OCI-LY7 (cell line): ENCODE measurements around the gene SND1. TPM values are rescaled to one million over a fixed set of nuclear protein-coding genes. Genes with fewer than 3 reads are reported as not detected.

Source experiments
- BruUV-seq: library from RNA; stranded (reverse); fragments of 400-500 nt; replicated peaks from 2 replicates; lab custom pipeline; 2021; lab: Mats Ljungman, UMichigan
- CTCF ChIA-PET: fragments of 300-600 bp; sonication (Branson Sonifier 250); formaldehyde crosslinking; loops from one replicate; lab custom pipeline; 2022; ENCODE audit warnings: antibody characterized with exemption; ENCODE audit not compliant: unreplicated experiment; lab: Charles Lee
- POLR2A ChIA-PET: fragments of 300-600 bp; sonication (Branson Sonifier 250); formaldehyde crosslinking; loops from one replicate; lab custom pipeline; 2022; ENCODE audit warnings: antibody characterized with exemption; lab: Charles Lee
- DNase-seq: peaks from one replicate; pipeline ENCODE4 v3.0.0-alpha.2; 2015; ENCODE audit warnings: low spot score
- H2AFZ ChIP-seq: fragments of 200-600 bp; sonication (generic), shearing (Covaris generic); 2 replicates; pipeline ENCODE4 v1.6.1; 2014; ENCODE audit warnings: mild to moderate bottlenecking, antibody characterized with exemption, low read length, moderate library complexity
- H3K27ac ChIP-seq: fragments of 200-600 bp; sonication (generic); 2 replicates; pipeline ENCODE4 v1.5.1; 2014; ENCODE audit warnings: mixed run types, low read depth, mild to moderate bottlenecking, moderate library complexity, low read length, inconsistent platforms; ENCODE audit not compliant: poor library complexity, severe bottlenecking
- H3K36me3 ChIP-seq: fragments of 200-600 bp; sonication (generic); 2 replicates; pipeline ENCODE4 v1.6.1; 2014; ENCODE audit warnings: mild to moderate bottlenecking, antibody characterized with exemption, low read length, moderate library complexity, mixed read lengths; ENCODE audit not compliant: insufficient read depth
- H3K4me1 ChIP-seq: fragments of 200-600 bp; sonication (generic); 2 replicates; pipeline ENCODE4 v1.5.1; 2014; ENCODE audit warnings: mild to moderate bottlenecking, low read length; ENCODE audit not compliant: insufficient read depth, poor library complexity, severe bottlenecking
- H3K4me2 ChIP-seq: fragments of 200-600 bp; sonication (generic); 2 replicates; pipeline ENCODE4 v1.6.1; 2014; ENCODE audit warnings: mild to moderate bottlenecking, low read length
- H3K4me3 ChIP-seq: fragments of 200-600 bp; sonication (generic); 2 replicates; pipeline ENCODE4 v1.5.1; 2014; ENCODE audit warnings: mild to moderate bottlenecking, low read depth, low read length; ENCODE audit not compliant: poor library complexity, severe bottlenecking
- H3K79me2 ChIP-seq: fragments of 200-600 bp; sonication (generic); 2 replicates; pipeline ENCODE4 v1.6.1; 2016; ENCODE audit warnings: low read depth, mild to moderate bottlenecking, low read length, moderate library complexity, mixed read lengths; ENCODE audit not compliant: insufficient read depth
- H3K9me2 ChIP-seq: fragments of 200-600 bp; sonication (generic); 2 replicates; pipeline ENCODE4 v1.6.1; 2016; ENCODE audit warnings: mild to moderate bottlenecking, low read length, mixed read lengths; ENCODE audit not compliant: insufficient read depth
- H3K9me3 ChIP-seq: fragments of 200-600 bp; sonication (generic); 2 replicates; pipeline ENCODE4 v1.6.1; 2014; ENCODE audit warnings: mild to moderate bottlenecking, mixed run types, low read length, mixed read lengths
- H4K20me1 ChIP-seq: fragments of 200-600 bp; sonication (generic); 2 replicates; pipeline ENCODE4 v1.6.1; 2014; ENCODE audit warnings: mild to moderate bottlenecking, antibody characterized with exemption, low read length, moderate library complexity, mixed read lengths; ENCODE audit not compliant: insufficient read depth
- EZH2phosphoT487 ChIP-seq: fragments of 200-600 bp; sonication (generic); IDR thresholded peaks from 2 replicates; pipeline ENCODE4 v1.6.1; 2018; ENCODE audit warnings: low read depth, borderline replicate concordance, mild to moderate bottlenecking, mixed run types, antibody characterized with exemption, low read length, moderate library complexity, mixed read lengths
- intact Hi-C: fragments of 100-400 bp; cut with micrococcal nuclease; formaldehyde crosslinking; loops from one replicate; pipeline ENCODE4 v1.10.0; 2022; ENCODE audit not compliant: unreplicated experiment
- total RNA-seq, 2 experiments: library from RNA; depleted of rRNA in 1 of 2; stranded (reverse); fragments of >200 nt in 1 of 2; shearing (Covaris generic) in 1 of 2; gene quantifications; 2 replicates each; pipeline ENCODE4 v1.2.3, GENCODE V29; 2014 to 2022
- TF ChIP-seq, protein P1 (sequence below): fragments of 200-600 bp; sonication (generic); conservative IDR thresholded peaks from 2 replicates; pipeline ENCODE4 v1.5.1; 2014; ENCODE audit warnings: mild to moderate bottlenecking, antibody characterized with exemption, low read length, moderate library complexity, mixed read lengths

SND1 gene
- total RNA-seq, 2 experiments from 2014 or later: 111 to 221 TPM

DNA sequence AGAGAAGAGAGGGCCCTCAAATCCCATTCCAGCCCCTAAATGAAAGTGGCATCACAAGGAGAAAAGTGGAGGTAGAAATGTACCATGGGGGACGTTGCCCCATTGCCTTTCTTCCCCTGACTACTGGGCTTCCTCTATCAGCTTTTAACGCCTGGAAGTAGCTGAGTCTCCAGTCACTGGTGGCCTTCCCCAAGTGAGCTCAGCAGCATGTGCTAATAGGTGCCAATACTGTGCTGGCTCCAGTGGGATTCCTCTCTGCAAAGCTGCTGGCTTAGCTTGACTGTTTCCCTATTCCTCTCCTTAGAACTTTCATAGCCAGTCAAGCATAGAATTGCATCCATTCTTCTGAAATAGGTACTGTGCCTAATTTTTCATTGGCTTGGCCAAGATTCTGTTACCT lies 346.7 kb downstream of the SND1 start:
- H3K4me1 ChIP-seq: peaks cover 20% of the 10 kb centered on the region
- CTCF ChIA-PET: no interaction called here
- BruUV-seq: no TSS peak
- POLR2A ChIA-PET: interaction anchor here (0.6 kb wide), 1 partner anchor 236 kb away, joined by 4 read pairs; no protein-coding TSS in a partner anchor
- H3K9me3 ChIP-seq: no peaks in the 10 kb centered on the region
- intact Hi-C loops: no loop called here
- H3K36me3 ChIP-seq: peaks cover 28% of the 10 kb centered on the region; the same call in 1 of the 2 replicates
- H3K27ac ChIP-seq: no peak overlapping the region
- H4K20me1 ChIP-seq: peaks cover 14% of the 10 kb centered on the region; the same call in 1 of the 2 replicates
- no peak overlapping the region for H3K4me3 ChIP-seq
- H3K9me2 ChIP-seq: no peaks in the 10 kb centered on the region
- no peaks in the 10 kb centered on the region for H3K79me2 ChIP-seq
- no peak overlapping the region for H3K4me2 ChIP-seq
- TF ChIP-seq EZH2phosphoT487: no peak
- TF ChIP-seq, protein P1, sequence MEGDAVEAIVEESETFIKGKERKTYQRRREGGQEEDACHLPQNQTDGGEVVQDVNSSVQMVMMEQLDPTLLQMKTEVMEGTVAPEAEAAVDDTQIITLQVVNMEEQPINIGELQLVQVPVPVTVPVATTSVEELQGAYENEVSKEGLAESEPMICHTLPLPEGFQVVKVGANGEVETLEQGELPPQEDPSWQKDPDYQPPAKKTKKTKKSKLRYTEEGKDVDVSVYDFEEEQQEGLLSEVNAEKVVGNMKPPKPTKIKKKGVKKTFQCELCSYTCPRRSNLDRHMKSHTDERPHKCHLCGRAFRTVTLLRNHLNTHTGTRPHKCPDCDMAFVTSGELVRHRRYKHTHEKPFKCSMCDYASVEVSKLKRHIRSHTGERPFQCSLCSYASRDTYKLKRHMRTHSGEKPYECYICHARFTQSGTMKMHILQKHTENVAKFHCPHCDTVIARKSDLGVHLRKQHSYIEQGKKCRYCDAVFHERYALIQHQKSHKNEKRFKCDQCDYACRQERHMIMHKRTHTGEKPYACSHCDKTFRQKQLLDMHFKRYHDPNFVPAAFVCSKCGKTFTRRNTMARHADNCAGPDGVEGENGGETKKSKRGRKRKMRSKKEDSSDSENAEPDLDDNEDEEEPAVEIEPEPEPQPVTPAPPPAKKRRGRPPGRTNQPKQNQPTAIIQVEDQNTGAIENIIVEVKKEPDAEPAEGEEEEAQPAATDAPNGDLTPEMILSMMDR: no peak
- no peak for DNase-seq
- H2AFZ ChIP-seq: no peak overlapping the region

DNA sequence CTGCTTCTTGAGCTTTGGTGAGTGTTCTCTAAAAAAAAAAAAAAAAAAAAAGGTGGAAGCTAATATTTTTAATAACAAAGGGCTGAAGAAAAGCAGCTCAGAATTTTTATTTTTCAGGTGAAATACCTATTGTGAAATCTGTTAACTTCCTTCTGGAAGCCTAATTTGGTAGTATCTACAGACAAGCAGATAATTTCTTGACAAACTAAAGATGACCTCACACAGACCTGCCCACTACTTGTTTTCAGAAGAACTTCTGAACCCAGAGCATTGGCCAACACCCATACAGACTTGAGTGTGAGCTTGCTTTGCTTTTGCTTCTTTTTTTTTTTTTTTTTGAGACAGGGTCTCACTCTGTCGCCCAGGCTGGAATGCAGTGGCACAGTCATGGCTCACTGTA lies 348.1 kb downstream of the SND1 start:
- intact Hi-C loops: loop anchor here (10.0 kb wide), 1 partner anchor 295 kb away; no protein-coding TSS in a partner anchor
- H3K4me3 ChIP-seq: no peak overlapping the region
- ChIA-PET POLR2A (interaction anchor here (0.6 to 1.1 kb wide), 5 partner anchors 24 to 758 kb away, joined by 3 to 4 read pairs (median 3); no protein-coding TSS in a partner anchor), CTCF (interaction anchor here (0.5 kb wide), 1 partner anchor 18 kb away, joined by 3 read pairs; no protein-coding TSS in a partner anchor)
- no peaks in the 10 kb centered on the region for H3K79me2 ChIP-seq
- no peak overlapping the region for H3K27ac ChIP-seq
- H3K4me2 ChIP-seq: no peak overlapping the region
- H3K9me3 ChIP-seq: no peaks in the 10 kb centered on the region
- DNase-seq: no peak
- no peaks in the 10 kb centered on the region for H3K9me2 ChIP-seq
- H4K20me1 ChIP-seq: peaks cover 25% of the 10 kb centered on the region; the same call in 1 of the 2 replicates
- peaks cover 34% of the 10 kb centered on the region for H3K4me1 ChIP-seq
- peaks cover 25% of the 10 kb centered on the region; the same call in 1 of the 2 replicates for H3K36me3 ChIP-seq
- TF ChIP-seq, protein P1: no peak
- TF ChIP-seq EZH2phosphoT487: no peak
- no peak overlapping the region for H2AFZ ChIP-seq
- BruUV-seq: no TSS peak

DNA sequence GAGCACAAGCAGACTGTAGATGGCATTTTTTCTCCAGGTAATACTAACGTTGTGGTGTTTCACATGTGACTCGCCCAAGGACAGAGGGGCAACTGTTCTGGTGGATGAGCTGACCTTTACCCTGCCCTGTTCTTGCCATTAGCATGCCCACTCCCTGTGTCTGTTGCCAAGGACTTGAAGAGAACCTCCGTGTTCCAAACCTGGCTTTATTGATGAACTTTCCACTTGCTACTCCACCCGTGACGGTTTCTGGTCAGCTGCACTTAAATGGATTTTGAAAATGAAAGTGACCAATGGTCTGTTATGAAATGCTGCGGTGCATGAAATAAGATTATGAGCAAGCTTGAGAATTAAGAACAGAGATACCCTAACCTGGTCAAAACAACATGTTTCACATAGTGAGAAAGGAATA lies 348.9 kb downstream of the SND1 start:
- Histone ChIP-seq H3K4me2 (no peak overlapping the region), H3K27ac (no peak overlapping the region)
- DNase-seq: no peak

More for the DNA sequence above, 348.9 kb downstream of the SND1 start:
- H3K4me1 ChIP-seq: peaks cover 41% of the 10 kb centered on the region
- CTCF ChIA-PET: no interaction called here
- peaks cover 25% of the 10 kb centered on the region; the same call in 1 of the 2 replicates for H4K20me1 ChIP-seq
- no peaks in the 10 kb centered on the region for H3K9me3 ChIP-seq
- no peaks in the 10 kb centered on the region for H3K79me2 ChIP-seq
- H3K36me3 ChIP-seq: peaks cover 21% of the 10 kb centered on the region; the same call in 1 of the 2 replicates
- TF ChIP-seq EZH2phosphoT487: no peak
- TF ChIP-seq, protein P1: no peak
- H2AFZ ChIP-seq: no peak overlapping the region
- H3K4me3 ChIP-seq: no peak overlapping the region
- POLR2A ChIA-PET: interaction anchor here (0.5 to 0.7 kb wide), 2 partner anchors 18 to 269 kb away, joined by 3 read pairs; no protein-coding TSS in a partner anchor
- no TSS peak for BruUV-seq
- intact Hi-C loops: loop anchor here (10.0 kb wide), 1 partner anchor 296 kb away; no protein-coding TSS in a partner anchor
- no peaks in the 10 kb centered on the region for H3K9me2 ChIP-seq
